GM10847 (cell line): ENCODE measurements around the gene NOTO.

ENCODE experiments used
- POLR2A ChIP-seq: IDR thresholded peaks from 2 replicates; pipeline ENCODE4 v1.6.1; 2011; ENCODE audit not compliant: insufficient read length; ENCODE audit errors: extremely low read depth

The NOTO gene

DNA sequence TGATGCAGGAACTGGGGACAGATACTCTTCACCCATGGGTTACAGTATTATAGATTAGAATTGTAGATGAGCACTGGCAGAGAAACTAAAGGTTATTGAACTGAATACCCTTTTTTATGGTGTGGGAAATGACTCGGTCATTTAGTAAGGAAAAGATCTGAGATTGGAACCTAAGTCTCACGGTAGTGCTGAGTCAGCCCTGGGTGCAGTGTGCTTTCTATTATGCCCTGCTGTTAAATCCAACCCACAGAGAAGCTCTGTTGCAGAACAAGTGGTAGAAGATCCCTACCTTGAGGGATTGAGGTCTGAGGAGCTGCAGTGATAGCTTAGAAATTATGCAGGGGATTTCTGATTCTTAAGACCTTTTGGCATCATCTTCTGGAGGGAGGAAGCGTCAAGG lies 44.5 kb downstream of the NOTO start:
- TF ChIP-seq POLR2A: no peak

DNA sequence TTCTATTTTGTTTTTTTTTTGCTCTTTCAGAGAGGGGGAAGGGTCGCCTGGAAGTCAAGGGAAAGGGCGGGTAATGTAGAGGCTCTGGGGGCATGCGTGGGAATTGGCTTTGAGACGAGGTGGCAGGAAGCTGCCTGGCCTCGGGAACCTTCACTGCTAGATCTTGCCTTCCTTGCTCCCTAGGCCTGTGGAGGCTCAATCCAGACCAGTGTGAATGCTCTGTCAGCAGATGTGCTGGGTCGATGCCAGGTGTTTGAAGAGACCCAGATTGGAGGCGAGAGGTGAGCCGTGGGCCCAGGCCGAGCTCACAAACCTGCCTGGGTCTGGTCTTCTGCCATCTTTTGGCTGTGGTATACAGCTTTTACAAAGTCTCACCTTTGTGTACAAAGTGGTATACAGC lies 47.3 kb downstream of the NOTO start:
- no peak for TF ChIP-seq POLR2A

DNA sequence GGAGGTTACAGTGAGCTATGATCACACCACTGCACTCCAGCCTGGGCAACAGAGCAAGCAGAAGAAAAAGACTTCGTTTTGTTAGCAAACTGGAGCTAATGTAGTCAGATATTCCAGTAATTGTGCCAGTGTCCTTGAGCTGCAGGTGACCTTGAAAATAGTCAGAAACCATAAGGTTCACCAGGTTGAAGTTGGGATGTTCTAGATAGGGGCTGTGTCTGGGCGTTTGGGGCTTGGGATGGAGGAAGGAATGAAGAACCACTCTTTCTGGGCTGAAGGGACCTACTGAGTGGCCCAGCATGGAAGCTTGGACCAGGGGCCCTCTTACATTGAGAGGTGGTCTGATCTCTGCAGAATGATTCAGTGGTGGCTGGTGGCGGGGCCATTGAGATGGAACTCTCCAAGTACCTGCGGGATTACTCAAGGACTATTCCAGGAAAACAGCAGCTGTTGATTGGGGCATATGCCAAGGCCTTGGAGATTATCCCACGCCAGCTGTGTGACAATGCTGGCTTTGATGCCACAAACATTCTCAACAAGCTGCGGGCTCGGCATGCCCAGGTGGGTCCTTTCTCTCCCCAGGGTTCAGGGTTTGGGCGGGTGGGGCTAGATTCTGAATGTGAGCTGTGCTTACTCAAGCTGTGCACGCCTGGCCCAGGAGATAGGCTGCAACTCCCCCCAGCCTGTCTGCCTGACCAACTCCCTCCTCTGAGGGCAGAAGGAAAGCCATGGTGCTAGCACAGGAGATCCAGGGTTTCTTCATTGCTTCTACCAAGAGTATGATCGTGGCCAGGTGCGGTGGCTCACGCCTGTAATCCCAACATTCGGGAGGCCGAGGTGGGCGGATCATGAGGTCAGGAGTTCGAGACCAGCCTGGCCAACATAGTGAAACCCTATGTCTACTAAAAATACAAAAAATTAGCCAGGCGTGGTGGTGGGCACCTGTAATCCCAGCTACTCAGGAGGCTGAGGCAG lies 48.8 kb downstream of the NOTO start:
- TF ChIP-seq POLR2A: no peak

DNA sequence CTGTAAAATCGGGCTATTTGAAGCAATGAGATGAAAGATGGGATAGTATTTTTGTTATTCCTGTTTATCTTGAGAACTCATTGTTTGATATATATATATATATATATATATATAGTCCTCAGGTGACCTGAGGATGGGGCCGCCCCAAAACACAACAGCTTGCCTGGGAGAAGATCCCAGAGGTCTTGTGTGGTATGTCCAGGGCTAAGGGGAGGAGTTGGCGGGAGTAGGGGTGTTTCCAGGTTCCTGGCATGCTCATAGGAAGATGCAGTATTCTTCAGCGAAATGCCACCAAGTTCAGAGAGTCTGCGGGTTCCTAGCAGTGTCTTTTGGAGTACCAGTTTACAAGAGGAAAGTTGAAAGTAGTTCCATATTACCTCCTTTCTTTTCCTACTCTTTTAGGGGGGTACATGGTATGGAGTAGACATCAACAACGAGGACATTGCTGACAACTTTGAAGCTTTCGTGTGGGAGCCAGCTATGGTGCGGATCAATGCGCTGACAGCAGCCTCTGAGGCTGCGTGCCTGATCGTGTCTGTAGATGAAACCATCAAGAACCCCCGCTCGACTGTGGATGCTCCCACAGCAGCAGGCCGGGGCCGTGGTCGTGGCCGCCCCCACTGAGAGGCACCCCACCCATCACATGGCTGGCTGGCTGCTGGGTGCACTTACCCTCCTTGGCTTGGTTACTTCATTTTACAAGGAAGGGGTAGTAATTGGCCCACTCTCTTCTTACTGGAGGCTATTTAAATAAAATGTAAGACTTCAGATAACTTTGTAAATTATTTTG lies 50.1 kb downstream of the NOTO start:
- no peak for TF ChIP-seq POLR2A

DNA sequence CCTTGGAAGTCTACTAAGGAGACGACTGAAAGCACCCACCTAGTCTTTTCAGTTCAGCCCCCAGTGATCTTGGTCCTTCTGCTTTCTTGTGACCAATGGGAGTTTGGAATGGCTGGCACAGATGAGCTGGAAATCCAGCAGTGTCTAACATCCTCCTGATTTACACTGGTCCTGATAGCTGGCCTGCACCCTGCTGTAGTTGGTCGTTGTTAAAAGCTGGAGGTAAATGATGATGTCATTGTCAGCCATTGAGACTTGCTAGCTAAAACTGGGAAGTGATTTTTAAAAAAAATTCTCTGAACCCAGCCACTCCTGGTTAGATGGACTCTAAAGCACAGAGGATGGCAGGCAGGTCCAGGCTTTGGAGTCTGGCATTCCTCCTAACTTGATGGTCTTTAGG lies 51.0 kb downstream of the NOTO start:
- no peak for TF ChIP-seq POLR2A

DNA sequence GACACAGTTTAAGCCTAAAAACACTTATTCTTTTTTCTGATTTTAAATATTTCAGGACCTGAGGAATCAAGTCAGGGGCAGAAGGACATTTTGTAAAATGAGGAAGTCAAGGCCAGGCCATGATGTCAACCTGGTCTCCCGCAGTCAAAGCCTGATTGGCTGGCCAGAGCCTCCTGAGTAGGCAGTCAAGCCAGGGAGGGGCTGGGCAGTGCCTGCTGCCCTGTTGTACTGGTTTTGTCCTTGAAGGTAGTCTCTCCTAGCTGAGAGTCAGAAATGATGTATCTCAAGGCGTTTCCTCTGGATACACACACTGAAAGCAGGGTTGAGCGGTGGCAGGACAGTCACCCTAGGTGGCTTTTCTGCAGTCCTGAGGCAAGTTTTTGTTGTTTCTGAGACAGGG lies 51.5 kb downstream of the NOTO start:
- TF ChIP-seq POLR2A: no peak

DNA sequence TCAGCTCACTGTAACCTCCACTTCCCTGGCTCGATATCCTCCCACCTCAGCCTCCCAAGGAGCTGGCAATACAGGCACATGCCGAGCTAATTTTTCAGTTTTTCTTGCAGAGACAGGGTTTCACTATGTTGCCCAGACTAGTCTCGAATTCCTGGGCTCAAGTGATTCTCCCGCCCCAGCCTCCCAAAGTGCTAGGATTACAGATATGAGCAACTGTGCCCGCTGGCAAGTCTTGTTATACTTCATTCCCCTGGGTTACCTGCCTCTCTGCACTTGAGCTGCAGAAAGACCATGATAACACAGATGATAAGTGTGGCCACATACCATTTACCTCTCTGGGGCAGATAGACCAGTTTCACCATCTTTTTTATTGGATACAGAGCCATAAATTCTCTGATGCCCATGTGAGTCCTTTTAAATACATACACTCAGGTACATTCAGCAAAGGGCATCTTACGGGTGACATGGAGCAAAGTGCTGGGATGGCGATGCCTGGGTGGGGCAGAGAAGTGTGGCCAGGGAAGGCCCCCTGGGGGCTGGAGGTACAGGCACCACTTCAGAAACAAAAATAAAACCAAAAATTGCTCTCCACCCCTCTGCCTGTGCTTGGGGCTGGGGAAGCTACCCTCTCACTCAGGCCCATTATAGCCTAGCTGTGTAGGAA lies 52.1 kb downstream of the NOTO start:
- no peak for TF ChIP-seq POLR2A

DNA sequence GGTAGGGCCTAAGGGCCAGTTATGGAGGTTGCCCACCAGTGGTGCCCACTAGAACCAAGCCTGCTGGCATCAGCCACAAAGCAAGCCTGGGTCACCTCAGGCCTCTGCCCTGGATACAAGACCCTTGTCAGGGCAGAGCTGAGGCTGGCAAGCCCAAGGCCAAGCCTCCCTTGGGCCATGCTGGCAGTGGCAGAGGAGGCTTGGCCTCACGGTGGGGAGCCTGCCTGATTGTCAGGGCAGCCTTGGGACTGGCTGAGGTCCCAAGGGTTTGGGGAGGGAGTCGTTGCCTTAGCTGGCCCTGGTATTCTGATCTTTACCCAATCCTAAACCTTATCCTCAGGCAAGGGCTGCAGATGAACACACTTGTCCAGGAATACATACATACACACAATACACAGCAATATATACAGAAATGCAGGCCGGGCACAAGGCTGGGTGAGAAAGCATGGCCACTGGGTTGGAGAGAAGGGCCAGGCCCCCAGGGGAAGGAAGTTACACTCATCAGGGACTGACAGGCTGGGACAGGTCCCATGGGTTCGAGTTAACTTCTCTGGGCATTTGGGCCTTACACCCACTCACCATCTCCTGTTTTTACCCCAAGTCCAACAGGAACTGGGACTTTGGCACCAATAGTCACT lies 52.8 kb downstream of the NOTO start:
- TF ChIP-seq POLR2A: no peak

DNA sequence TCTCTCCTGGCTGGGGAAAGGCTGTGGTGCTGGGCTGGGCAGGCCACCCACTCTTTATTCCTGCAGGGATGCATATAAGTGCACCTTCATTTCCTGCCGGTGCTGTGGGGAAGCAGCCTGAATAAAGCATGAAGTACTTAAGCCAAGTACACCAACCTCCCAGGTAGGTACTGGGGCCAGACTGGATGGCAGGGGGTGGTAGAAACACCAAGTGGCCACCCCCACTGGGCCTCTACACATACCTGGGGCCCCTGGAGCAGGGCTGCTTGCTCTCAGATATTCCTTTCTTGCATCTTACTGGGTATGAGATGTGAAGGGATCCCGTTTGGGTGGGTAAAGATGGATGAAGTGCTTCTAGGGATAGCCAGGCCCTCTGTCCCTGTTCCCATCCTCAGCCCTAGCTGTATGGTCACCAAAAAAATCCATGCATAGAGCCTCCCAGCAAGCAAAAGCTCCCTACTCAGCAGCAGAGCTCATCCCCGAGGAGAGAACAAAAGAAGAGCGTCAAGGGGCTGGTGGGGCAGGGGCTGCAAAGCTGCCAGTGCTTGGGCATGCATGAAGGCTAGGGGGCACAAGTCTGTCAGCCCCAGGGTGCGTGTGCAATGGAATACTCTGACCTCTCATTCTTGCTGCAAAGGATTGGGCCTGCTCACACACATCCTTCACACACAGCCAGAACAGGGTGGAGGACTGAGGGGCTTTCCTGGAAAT lies 53.7 kb downstream of the NOTO start:
- no peak for TF ChIP-seq POLR2A

DNA sequence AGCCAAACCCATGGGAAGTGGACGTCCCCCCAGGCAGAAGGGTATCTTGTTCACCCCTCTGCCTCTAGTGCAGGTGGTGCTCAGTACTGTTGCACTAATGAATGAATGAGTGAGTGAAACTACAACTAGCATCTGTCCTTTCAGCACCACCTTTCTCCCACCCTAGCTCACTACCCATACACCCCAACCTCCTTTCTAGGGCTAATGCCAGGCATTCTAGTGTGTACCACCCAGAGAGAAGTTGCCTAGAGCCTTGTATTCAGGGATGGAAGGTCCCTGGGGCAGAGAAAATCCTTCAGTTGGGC lies 54.2 kb downstream of the NOTO start:
- TF ChIP-seq POLR2A: no peak

DNA sequence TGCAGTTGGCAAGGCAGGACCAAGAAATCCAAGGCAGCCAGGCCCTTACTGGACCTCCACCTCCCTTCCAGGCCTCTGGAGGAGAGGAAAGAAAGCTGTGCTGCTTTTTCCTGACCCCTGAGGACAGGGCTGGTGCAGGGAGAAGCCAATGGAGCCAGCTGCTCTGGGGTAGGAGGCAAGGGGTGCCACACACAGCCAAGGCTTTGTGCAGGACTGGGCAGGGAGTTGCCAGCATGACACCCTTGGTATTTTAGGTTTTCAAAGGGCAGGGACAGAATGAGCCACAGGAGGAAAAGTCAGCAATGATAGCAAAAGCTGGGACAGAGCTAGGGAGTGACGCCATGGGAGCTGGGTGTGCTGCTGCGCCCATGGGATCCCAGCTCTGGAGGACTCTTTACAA lies 54.6 kb downstream of the NOTO start:
- no peak for TF ChIP-seq POLR2A

DNA sequence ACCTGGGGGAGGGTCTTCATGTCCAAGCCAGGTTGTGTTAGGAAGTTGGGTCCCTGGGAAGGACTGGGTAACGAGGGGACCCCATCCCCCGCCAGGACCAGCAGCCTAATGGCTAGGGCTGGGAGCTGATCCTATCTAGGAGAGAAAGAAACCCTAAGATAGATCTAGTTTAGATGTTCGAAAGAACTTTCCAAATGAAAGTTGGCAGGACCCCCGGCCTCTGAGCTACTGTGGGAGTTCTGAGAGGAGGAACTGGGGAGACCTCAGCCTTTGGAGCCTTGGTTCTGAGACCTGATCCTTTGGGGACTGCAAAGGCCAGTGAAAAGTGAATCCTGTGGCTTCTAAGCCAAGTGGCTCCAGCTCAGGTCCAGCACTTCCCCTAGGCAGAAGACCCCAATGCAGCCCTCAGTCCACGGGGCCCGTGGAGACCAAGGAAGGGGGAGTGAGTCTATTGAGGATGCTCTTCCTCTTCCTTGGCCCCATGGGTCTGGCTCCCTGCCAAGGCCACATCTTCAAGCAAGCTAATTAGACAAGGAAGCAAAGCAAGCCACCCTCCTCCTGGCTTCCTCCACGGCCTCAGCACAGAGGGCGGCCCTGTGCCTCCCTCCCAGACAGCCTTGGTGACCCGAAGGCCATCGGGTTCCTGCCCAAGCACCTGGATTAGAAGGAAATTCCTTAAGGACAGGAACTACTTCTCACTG lies 55.2 kb downstream of the NOTO start:
- TF ChIP-seq POLR2A: no peak

DNA sequence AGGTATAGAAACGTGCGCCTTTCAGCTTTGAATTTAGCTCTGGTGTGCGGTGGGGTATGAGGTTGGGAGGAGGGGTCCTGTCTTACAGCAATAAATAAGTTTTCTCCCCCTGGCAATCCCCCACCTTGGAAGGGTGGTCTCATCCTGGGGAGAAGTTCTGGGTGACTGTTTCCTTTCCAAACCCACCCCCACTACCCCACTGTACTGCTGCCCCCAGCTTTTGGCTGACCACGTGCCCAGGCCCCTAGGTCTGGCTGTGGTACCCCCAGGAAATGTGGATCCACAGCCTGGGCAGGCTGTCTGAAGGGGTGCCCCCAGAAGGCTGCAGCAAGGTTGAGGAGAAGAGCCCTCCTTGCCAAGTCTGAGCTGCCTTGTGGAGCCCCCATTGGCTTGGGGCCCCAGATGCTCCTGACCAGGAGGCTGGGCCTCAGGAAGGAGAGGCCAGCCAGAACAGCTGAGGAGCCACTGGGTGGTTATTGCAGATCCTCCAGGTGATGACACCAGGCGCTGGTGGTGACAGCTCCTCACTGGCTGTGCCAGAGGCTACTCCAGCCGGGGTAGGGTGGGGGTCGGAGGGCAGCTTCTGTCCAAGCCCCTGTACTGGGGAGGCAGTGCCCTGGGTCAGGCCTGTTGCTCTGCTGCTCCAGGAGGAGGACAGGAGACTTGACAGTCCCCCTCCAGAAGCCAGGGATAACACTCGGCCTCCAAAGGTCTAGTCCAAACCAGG lies 56.0 kb downstream of the NOTO start:
- TF ChIP-seq POLR2A: no peak

DNA sequence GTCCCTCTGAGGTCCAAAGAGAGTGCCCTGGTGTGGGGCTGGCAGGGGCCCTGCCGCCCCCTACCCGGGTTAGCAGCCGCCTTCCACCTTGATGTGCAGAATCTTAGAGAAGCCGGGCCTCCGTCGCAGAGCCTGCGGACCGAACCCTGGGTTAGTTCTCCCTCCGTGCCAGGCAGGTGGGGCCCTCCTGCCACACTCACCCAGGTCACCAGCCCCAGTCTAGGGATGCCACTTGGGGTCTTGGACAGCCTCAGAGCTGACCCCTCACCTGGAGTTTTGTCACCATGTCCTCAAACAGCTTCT lies 56.5 kb downstream of the NOTO start:
- TF ChIP-seq POLR2A: no peak
